CD14-positive monocyte (primary cell): ENCODE data around the gene PAN3. TPM values are rescaled to one million over a fixed set of nuclear protein-coding genes. Genes with fewer than 3 reads are reported as not detected.

Experiments used
- DNase-seq, 3 donors: peaks; one replicate each; pipeline ENCODE4 v3.0.0-alpha.2; 2011 to 2022
- H2AFZ ChIP-seq: 2 replicates; pipeline ENCODE4 v1.6.0; 2012; ENCODE audit warnings: mild to moderate bottlenecking, low read depth, low read length, inconsistent platforms; ENCODE audit not compliant: insufficient read depth, poor library complexity, severe bottlenecking
- H3K27ac ChIP-seq, 2 donors: 1 replicate in 1 of 2; 2 replicates in 1 of 2; pipeline ENCODE4 v1.5.1; 2012 to 2013; ENCODE audit warnings: low read length in 2 of 2, control low read depth in 1 of 2, inconsistent platforms in 1 of 2, low read depth in 1 of 2, mild to moderate bottlenecking in 1 of 2
- H3K27me3 ChIP-seq, 2 donors: one replicate each; pipeline versions ENCODE4 v1.6.0 to v1.6.1; 2011 to 2013; ENCODE audit warnings: low read length in 2 of 2; ENCODE audit not compliant: control insufficient read depth in 2 of 2, insufficient read depth in 2 of 2
- H3K36me3 ChIP-seq, 2 donors: replicated peaks in 1 of 2; 1 replicate in 1 of 2; 2 replicates in 1 of 2; pipeline versions ENCODE4 v1.5.1 to v1.6.1; 2012 to 2013; ENCODE audit warnings: low read length in 2 of 2, control low read depth in 1 of 2, inconsistent platforms in 1 of 2, mild to moderate bottlenecking in 1 of 2; ENCODE audit not compliant: insufficient read depth in 2 of 2, control insufficient read depth in 1 of 2
- H3K4me1 ChIP-seq, 2 donors: 1 replicate in 1 of 2; 2 replicates in 1 of 2; pipeline versions ENCODE4 v1.5.1 to v1.6.1; 2012 to 2013; ENCODE audit warnings: low read length in 2 of 2, control low read depth in 1 of 2, inconsistent platforms in 1 of 2, mild to moderate bottlenecking in 1 of 2, moderate library complexity in 1 of 2; ENCODE audit not compliant: insufficient read depth in 2 of 2, control insufficient read depth in 1 of 2
- H3K4me2 ChIP-seq: replicated peaks from 2 replicates; pipeline ENCODE3; 2012; ENCODE audit warnings: low read length, moderate library complexity, mild to moderate bottlenecking; ENCODE audit not compliant: poor library complexity, severe bottlenecking; ENCODE audit errors: extremely low read depth
- H3K4me3 ChIP-seq, 3 experiments: fragments of 200-600 bp in 1 of 3; sonication (generic) in 1 of 3; replicated peaks in 1 of 3; 1 replicate in 2 of 3; 2 replicates in 1 of 3; pipeline ENCODE4 v1.5.1; 2011 to 2013; ENCODE audit warnings: low read length in 3 of 3, mild to moderate bottlenecking in 3 of 3, control low read depth in 2 of 3, low read depth in 2 of 3, inconsistent platforms in 1 of 3, moderate library complexity in 1 of 3
- H3K79me2 ChIP-seq: 2 replicates; pipeline ENCODE4 v1.6.0; 2012; ENCODE audit warnings: mild to moderate bottlenecking, control low read depth, inconsistent platforms, low read length, moderate library complexity; ENCODE audit not compliant: insufficient read depth
- H3K9ac ChIP-seq: 2 replicates; pipeline ENCODE4 v1.6.0; 2017; ENCODE audit warnings: low read length, mild to moderate bottlenecking; ENCODE audit not compliant: insufficient read depth, poor library complexity, severe bottlenecking
- H3K9me3 ChIP-seq, 2 donors: replicated peaks in 1 of 2; 1 replicate in 1 of 2; 2 replicates in 1 of 2; pipeline versions ENCODE4 v1.5.1 to v1.6.1; 2012 to 2013; ENCODE audit warnings: low read length in 2 of 2, control low read depth in 1 of 2; ENCODE audit not compliant: control insufficient read depth in 1 of 2, insufficient read depth in 1 of 2
- H4K20me1 ChIP-seq: 2 replicates; pipeline ENCODE4 v1.6.0; 2012; ENCODE audit warnings: mild to moderate bottlenecking, low read length, control low read depth, moderate library complexity; ENCODE audit not compliant: insufficient read depth
- H3K27ac Mint-ChIP-seq, 7 donors: one replicate each; pipeline ENCODE4 v1.8.0; 2020; ENCODE audit warnings: mild to moderate bottlenecking in 7 of 7, mixed read lengths in 7 of 7, moderate library complexity in 6 of 7, inconsistent platforms in 2 of 7
- H3K27me3 Mint-ChIP-seq, 3 donors: one replicate each; pipeline ENCODE4 v1.8.0; 2021 to 2022; ENCODE audit warnings: low read depth in 3 of 3, mild to moderate bottlenecking in 3 of 3, mixed read lengths in 3 of 3, moderate library complexity in 3 of 3, inconsistent platforms in 1 of 3
- H3K36me3 Mint-ChIP-seq, 2 donors: one replicate each; pipeline ENCODE4 v1.8.0; 2020; ENCODE audit warnings: mixed read lengths in 2 of 2, inconsistent platforms in 1 of 2, mild to moderate bottlenecking in 1 of 2
- H3K4me1 Mint-ChIP-seq: one replicate; pipeline ENCODE4 v1.8.0; 2020; ENCODE audit warnings: mild to moderate bottlenecking, mixed read lengths
- H3K4me3 Mint-ChIP-seq, 2 donors: one replicate each; pipeline ENCODE4 v1.8.0; 2020; ENCODE audit warnings: mild to moderate bottlenecking in 2 of 2, mixed read lengths in 2 of 2, moderate library complexity in 1 of 2
- H3K9me3 Mint-ChIP-seq, 7 donors: one replicate each; pipeline ENCODE4 v1.8.0; 2020 to 2022; ENCODE audit warnings: mixed read lengths in 7 of 7, mild to moderate bottlenecking in 6 of 7, moderate library complexity in 6 of 7, inconsistent platforms in 2 of 7
- WGBS: methylation state at CpG from one replicate; pipeline ENCODE4 v1.1.5; 2013; ENCODE audit warnings: missing lambda C conversion rate; ENCODE audit not compliant: insufficient coverage; 5-methylcytosine and 5-hydroxymethylcytosine counted together
- intact Hi-C, 2 donors: fragments of 100-400 bp; cut with micrococcal nuclease; formaldehyde crosslinking; loops; one replicate each; pipeline versions ENCODE4 v1.15.0 to v1.15.1; 2023
- polyA plus RNA-seq, 3 donors: library from polyadenylated mRNA; depleted of rRNA in 1 of 3; unstranded in 2 of 3; stranded (reverse) in 1 of 3; fragments of 300-500 nt in 2 of 3; fragments of >200 nt in 1 of 3; fragmentation: Illumina TruSeq in 2 of 3; gene quantifications; 1 replicate in 2 of 3; 2 replicates in 1 of 3; pipeline ENCODE4 v1.2.3, GENCODE V29; 2012 to 2021
- TF ChIP-seq, protein P1 (sequence below): fragments of 200-600 bp; IDR thresholded peaks from one replicate; pipeline ENCODE4 v1.8.0; 2022; ENCODE audit warnings: antibody characterized with exemption, mild to moderate bottlenecking

The PAN3 gene
- polyA plus RNA-seq, 3 donors = 3.0 to 27.9 (median 3.2) TPM

DNA sequence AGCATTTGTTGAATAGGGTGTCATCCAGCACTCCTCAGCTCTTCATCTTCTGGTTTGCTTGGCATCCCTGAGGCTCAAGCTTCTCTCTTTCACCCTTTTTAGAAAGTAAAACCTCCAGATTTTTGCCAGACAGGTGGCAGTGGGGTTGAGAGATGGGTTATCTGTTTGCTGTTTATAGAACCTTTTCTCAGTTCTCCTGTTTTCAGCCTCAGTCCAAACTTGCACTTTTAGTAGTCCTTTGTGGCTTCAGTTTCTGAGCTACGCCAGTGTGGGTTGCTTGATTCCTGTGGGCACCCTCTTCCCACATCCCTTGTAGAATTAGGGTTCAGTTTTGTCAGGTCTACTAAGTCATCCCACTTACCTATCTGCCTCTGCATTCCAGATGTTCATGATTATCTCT is 147.9 kb downstream of the PAN3 start:
- no peak overlapping the region for H2AFZ ChIP-seq
- TF ChIP-seq, protein P1, sequence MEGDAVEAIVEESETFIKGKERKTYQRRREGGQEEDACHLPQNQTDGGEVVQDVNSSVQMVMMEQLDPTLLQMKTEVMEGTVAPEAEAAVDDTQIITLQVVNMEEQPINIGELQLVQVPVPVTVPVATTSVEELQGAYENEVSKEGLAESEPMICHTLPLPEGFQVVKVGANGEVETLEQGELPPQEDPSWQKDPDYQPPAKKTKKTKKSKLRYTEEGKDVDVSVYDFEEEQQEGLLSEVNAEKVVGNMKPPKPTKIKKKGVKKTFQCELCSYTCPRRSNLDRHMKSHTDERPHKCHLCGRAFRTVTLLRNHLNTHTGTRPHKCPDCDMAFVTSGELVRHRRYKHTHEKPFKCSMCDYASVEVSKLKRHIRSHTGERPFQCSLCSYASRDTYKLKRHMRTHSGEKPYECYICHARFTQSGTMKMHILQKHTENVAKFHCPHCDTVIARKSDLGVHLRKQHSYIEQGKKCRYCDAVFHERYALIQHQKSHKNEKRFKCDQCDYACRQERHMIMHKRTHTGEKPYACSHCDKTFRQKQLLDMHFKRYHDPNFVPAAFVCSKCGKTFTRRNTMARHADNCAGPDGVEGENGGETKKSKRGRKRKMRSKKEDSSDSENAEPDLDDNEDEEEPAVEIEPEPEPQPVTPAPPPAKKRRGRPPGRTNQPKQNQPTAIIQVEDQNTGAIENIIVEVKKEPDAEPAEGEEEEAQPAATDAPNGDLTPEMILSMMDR = no peak
- H3K27me3 ChIP-seq = no peaks in the 10 kb centered on the region
- H3K4me2 ChIP-seq = no peak overlapping the region
- no peak for DNase-seq
- no peaks in the 10 kb centered on the region for H3K9me3 ChIP-seq
- H3K9ac ChIP-seq = no peak overlapping the region
- WGBS = no CpG with 5 or more reads among the region's 1 CpG
- peaks cover 81 to 99% of the 10 kb centered on the region in 2 donors for H3K36me3 ChIP-seq
- H3K9me3 Mint-ChIP-seq = peaks cover 0 to 6% (median 0%) of the 10 kb centered on the region in 7 donors
- H4K20me1 ChIP-seq = peaks cover 9% of the 10 kb centered on the region
- no peak overlapping the region for H3K27ac Mint-ChIP-seq
- no peak overlapping the region for H3K4me3 Mint-ChIP-seq
- H3K4me1 Mint-ChIP-seq = no peaks in the 10 kb centered on the region
- H3K4me3 ChIP-seq = no peak overlapping the region
- peaks cover 0 to 1% (median 0%) of the 10 kb centered on the region in 3 donors for H3K27me3 Mint-ChIP-seq
- no peaks in the 10 kb centered on the region for H3K79me2 ChIP-seq
- no peak overlapping the region for H3K27ac ChIP-seq
- H3K4me1 ChIP-seq = no peaks in the 10 kb centered on the region
- peaks cover 74 to 91% of the 10 kb centered on the region in 2 donors for H3K36me3 Mint-ChIP-seq
- intact Hi-C loops = no loop called here

DNA sequence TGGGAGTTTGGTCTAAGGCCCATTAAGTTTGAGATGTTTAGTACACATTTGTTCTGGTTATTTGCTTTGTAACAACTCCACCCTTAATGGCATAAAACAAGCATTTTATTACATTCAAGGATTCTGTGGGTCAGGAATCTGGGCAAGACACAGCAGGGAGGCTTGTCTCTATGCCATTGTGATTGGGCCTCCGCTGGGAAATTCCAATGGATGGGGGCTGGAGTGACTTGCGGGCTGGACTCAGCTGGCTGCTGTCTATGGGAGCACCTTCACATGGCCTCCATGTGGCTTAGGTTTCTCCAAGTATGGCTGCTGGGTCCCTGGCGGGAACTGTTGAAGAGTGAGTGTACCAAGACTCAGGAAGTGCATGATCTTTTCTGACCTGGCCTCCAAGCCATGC is 159.0 kb downstream of the PAN3 start:
- no peak overlapping the region for H3K4me2 ChIP-seq
- Mint-ChIP-seq H3K4me3 (no peak overlapping the region), H3K27ac (no peak overlapping the region), H3K27me3 (peaks cover 1 to 7% (median 4%) of the 10 kb centered on the region in 3 donors), H3K9me3 (peaks cover 0 to 4% (median 0%) of the 10 kb centered on the region in 7 donors), H3K4me1 (peaks cover 2% of the 10 kb centered on the region), H3K36me3 (peaks cover 31 to 40% of the 10 kb centered on the region in 2 donors)
- peaks cover 29 to 37% of the 10 kb centered on the region in 2 donors for H3K36me3 ChIP-seq
- H3K27ac ChIP-seq = no peak overlapping the region
- H3K9me3 ChIP-seq = no peaks in the 10 kb centered on the region
- no peaks in the 10 kb centered on the region for H3K27me3 ChIP-seq
- H4K20me1 ChIP-seq = peaks cover 10% of the 10 kb centered on the region
- no peak overlapping the region for H2AFZ ChIP-seq
- TF ChIP-seq, protein P1 = no peak
- no peak overlapping the region for H3K9ac ChIP-seq
- 100% methylated on average over 2 of the region's 3 CpGs for WGBS
- H3K4me1 ChIP-seq = no peaks in the 10 kb centered on the region
- DNase-seq = no peak
- H3K79me2 ChIP-seq = no peaks in the 10 kb centered on the region
- no peak overlapping the region for H3K4me3 ChIP-seq
- intact Hi-C loops = no loop called here
